NCI-H146 treated with DMSO at 0.1 percent for 48 hours (cell line): ENCODE results near the gene LRP10.
"Not testable (repeated sequence)": the region's sequence is repeated elsewhere in the genome, so short reads cannot be mapped to it uniquely, and the experiment has no call there.

Source experiments
- DNase-seq: peaks from one replicate; lab custom pipeline; 2025; ENCODE audit not compliant: unreplicated experiment; lab: John Stamatoyannopoulos, UW

Gene LRP10

DNA sequence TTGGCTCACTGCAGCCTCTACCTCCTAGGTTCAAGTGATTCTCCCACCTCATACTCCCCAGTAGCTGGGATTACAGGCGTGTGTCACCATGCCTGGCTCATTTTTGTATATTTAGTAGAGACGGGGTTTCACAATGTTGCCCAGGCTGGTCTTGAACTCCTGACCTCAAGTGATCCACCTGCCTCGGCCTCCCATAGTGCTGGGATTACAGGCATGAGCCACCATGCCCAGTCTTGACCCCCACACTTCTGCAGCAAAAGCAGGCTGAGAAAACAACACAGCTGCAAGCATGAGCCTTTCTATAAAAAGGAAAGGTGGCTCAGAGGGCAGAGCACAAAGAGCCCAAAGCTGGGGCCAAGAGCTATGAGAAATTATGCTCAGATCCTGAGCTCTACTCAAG lies 11.2 kb upstream of the LRP10 start:
- DNase-seq, result not testable (repeated sequence)

DNA sequence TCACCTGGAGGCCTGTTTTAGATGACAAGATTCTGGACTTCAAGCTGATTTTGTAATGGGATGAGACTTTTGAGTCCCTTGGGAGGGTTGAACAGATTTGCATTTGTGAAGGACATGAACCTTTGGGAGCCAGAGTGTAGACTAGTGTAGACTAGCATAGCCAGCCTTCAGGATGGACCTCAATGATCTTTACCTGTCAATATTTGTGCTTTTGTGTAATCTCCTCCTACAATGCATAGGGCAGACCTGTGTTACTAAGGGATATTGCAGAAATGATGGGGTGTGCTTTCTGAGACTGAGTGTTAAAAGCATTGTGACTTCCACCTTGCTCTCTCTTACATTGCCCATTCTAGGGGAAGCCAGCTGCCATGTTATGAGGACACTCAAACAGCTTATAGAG lies 9.9 kb upstream of the LRP10 start:
- DNase-seq, result no peak

DNA sequence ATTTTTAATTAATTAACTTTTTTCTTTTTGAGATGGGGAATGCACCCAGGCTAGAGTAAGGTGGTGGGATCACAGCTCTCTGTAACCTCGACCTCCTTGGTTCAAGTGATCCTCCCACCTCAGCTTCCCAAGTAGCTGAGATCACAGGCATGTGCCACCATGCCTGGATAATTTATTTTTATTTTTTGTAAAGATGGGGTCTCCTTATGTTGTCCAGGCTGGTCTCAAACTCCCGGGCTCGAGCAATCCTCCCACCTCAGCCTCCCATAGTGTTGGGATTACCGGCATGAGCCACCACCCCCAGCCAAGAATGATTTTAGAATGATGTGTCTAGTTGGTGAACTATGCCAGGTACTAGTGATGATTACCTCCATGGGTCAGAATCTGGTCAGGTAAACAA lies 6.6 kb upstream of the LRP10 start:
- no peak for DNase-seq

DNA sequence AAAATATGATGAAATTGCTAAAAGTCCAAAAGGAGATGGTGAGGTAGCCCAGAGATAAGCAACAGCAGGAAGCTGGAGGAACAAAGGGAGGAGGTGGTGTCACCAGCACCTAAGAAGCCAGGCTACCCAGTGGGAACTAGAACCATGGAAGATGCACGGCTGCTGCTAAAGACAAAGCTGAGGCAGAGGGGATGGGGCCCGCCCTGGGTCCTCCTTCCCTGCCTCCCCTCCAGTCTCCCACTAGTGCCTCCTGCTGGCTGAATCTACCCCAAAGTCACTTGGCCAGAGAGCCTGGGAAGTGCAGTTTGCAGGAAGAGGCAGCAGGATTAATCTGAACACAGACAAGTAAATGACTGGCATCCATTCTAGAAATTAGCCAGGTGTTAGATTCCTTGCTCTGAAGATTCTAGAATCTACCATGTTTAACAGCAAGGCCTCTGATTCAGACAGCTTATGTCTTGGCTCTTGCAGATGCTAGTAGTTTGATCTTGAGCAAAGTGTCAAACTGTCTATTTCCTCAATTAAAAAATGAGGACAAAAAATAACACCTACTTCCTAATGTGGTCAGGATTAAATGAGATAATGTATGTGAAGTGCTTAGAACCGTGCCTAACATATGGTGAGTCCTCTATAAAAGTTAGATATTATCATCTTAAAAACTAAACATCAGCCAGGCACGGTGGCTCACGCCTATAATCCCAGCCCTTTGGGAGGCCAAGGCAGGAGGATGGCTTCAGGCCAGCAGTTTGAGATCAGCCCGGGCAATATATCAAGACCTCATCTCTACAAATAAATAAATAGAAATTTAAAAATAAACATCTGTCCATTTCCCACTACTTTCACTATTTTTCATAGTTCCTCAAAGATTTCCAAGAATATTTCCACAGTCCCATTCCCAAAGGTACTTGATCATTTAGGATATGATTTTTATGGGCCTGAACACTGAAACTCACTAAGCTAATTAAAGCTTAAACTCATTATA lies 5.8 kb upstream of the LRP10 start:
- DNase-seq, result peak; percentile 23

DNA sequence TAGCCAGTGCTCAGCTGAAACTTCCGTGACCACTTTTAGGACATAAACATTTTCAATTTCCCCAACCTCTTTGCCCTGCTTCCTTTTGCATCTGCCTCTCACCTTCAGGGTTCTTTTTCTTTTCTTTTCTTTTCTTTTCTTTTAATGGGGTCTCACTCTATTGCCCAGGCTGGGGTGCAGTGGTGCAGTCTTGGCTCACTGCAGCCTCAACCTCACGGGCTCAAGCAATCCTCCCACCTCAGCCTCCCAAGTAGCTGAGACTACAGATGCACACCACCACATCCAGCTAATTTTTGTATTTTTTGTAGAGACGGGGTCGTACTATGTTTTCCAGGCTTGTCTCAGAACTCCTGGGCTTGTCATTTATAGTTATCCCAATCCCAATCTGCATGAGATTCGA lies 4.7 kb upstream of the LRP10 start:
- no peak for DNase-seq

DNA sequence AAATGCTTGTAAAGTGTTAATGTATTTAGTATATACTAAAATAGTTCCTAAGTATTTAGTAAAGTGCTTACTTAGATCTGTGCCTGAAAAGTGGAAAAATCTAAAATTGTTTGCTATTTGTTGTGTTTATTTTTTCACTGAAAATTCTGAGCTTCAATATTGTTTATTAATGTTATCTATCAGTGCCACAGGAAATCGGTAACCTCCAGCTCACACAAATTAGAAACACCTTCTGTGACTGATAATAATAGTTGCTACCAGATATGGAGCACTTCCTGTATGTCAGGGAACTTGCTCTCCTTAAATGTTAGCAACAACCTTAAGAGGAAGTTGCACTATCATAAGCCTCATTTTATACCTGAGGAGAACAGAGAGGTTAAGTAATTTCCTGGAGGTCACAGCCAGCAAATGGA lies 723 bp upstream of the LRP10 start:
- no peak for DNase-seq

DNA sequence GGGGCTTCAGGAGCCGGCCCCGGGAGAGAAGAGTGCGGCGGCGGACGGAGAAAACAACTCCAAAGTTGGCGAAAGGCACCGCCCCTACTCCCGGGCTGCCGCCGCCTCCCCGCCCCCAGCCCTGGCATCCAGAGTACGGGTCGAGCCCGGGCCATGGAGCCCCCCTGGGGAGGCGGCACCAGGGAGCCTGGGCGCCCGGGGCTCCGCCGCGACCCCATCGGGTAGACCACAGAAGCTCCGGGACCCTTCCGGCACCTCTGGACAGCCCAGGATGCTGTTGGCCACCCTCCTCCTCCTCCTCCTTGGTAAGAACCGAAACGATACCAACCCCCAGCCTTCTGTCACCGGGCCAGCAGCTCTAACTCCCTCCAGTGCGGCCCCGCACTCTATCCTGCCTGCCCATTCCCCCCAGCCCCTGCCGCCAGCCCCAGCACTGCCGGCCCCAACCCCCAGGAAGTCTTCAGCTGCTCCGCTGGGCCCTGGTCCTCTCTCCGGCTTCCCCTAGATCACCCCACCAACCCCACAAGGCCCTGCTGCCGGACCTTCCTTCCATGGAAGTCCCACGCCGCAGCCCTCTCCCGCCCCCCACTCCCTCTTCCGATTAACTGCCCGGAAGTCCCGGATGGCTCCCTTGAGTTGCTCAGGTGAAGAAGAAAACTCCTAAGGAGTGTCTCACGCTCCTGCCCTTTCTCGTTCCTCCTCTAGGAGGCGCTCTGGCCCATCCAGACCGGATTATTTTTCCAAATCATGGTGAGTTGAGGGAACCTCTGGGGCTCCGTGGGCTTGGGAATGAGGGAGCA lies 693 bp downstream of the LRP10 start:
- DNase-seq, result peak; percentile 60

DNA sequence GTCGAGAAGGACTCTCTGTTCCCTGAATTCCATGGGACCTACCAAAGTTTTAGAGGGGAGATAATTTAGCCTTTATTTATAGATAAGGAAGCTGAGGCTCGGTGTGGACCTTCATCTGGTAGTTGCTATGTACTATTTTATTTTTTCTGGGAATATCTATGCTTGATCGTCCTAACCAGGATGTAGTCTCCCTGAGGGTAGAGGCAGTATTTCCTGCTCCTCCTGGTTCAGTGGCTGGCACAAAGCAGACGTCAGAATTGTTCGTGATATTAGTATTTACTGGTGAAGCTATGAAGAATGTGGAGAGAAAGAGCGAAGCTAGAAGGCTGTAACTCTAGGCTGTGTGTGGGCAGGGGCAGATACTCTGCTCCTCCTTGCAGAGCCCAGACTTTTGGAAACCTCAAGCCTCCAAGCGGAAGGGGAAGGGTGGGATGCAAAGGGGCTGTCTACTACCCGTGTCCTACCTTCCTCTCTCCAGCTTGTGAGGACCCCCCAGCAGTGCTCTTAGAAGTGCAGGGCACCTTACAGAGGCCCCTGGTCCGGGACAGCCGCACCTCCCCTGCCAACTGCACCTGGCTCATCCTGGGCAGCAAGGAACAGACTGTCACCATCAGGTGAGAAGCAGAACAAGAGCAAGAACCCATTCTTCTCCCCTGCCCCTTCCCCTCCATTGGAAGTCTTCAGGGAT lies 1.4 kb downstream of the LRP10 start:
- DNase-seq, result no peak

DNA sequence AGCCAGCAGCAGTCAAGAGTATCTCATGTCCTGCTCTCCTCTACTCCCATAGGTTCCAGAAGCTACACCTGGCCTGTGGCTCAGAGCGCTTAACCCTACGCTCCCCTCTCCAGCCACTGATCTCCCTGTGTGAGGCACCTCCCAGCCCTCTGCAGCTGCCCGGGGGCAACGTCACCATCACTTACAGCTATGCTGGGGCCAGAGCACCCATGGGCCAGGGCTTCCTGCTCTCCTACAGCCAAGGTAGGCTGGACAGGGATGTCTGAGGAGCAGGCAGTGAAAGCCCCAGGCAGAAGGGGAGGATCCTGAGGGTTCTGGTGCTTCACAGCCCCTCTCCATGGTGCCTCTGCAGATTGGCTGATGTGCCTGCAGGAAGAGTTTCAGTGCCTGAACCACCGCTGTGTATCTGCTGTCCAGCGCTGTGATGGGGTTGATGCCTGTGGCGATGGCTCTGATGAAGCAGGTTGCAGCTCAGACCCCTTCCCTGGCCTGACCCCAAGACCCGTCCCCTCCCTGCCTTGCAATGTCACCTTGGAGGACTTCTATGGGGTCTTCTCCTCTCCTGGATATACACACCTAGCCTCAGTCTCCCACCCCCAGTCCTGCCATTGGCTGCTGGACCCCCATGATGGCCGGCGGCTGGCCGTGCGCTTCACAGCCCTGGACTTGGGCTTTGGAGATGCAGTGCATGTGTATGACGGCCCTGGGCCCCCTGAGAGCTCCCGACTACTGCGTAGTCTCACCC lies 3.6 kb downstream of the LRP10 start:
- DNase-seq, result no peak

DNA sequence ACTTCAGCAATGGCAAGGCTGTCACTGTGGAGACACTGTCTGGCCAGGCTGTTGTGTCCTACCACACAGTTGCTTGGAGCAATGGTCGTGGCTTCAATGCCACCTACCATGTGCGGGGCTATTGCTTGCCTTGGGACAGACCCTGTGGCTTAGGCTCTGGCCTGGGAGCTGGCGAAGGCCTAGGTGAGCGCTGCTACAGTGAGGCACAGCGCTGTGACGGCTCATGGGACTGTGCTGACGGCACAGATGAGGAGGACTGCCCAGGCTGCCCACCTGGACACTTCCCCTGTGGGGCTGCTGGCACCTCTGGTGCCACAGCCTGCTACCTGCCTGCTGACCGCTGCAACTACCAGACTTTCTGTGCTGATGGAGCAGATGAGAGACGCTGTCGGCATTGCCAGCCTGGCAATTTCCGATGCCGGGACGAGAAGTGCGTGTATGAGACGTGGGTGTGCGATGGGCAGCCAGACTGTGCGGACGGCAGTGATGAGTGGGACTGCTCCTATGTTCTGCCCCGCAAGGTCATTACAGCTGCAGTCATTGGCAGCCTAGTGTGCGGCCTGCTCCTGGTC lies 4.3 kb downstream of the LRP10 start:
- no peak for DNase-seq

DNA sequence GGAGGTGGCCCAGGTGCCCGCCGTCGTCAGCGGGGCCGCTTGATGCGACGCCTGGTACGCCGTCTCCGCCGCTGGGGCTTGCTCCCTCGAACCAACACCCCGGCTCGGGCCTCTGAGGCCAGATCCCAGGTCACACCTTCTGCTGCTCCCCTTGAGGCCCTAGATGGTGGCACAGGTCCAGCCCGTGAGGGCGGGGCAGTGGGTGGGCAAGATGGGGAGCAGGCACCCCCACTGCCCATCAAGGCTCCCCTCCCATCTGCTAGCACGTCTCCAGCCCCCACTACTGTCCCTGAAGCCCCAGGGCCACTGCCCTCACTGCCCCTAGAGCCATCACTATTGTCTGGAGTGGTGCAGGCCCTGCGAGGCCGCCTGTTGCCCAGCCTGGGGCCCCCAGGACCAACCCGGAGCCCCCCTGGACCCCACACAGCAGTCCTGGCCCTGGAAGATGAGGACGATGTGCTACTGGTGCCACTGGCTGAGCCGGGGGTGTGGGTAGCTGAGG lies 5.5 kb downstream of the LRP10 start:
- DNase-seq, result no peak

DNA sequence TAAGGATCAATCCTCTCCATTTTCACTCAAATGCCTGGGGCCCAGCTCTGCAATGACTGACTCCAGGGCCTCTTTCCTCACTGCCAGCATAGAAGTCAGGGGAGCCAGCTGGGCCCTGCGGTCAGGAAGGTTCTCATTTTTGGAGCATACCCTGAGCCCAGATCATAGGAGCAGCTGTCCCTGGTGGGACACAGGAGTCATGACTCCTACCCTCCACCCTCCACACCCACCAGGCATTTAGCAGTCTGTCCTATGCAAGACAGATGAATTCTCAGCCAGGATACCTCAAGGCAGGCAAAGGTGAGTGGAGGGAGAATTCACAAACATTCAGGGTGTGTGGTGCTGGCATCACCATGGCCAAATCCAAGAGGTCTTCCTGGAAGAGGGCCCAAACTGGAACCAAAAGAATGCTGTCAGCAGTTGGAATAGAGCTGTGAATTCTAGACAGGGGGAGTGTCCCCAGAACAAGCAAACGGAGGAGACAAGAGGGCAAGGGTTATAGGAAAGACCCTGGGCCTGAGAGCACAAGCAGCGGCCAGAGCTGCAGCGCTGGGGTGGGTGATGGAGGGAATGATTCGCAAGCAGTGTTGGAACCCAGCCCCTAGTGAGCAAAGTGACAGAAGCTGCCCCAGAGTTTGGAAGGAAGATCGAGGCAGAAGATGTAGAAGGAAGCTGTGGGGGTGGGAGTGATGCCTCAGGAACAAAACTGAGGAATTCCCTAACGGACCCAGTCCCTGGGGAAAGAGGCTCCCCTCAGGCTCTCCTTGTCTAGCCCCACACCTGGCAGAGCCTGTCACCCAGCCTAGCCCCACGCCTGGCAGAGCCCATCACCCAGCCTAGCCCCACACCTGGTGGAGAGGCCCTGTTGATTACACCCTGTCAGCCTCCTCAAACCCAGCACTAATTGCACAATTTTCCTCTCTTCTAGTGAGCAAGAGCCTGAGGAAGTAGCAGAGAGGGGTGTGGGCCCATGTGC lies 7.0 kb downstream of the LRP10 start:
- no peak for DNase-seq

DNA sequence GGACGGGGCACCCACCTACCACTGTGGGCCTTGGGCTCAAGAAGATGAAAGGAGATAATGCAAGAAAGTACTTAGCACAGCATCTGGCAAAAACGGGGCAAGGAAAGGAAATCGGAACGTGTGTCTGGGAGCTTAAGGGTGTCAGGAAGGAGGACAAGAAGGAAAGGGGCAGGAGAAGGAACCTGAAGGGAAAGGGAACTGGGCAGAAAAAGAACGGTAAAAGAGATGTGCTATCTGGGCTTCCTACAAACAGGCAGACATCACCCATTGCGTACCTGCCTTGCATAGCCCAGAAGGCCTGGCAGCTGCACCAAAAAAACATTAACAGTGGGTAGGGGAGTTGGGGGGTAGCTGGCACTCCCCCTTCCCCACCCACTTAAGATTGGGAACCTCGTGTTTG lies 10.5 kb downstream of the LRP10 start:
- no peak for DNase-seq

DNA sequence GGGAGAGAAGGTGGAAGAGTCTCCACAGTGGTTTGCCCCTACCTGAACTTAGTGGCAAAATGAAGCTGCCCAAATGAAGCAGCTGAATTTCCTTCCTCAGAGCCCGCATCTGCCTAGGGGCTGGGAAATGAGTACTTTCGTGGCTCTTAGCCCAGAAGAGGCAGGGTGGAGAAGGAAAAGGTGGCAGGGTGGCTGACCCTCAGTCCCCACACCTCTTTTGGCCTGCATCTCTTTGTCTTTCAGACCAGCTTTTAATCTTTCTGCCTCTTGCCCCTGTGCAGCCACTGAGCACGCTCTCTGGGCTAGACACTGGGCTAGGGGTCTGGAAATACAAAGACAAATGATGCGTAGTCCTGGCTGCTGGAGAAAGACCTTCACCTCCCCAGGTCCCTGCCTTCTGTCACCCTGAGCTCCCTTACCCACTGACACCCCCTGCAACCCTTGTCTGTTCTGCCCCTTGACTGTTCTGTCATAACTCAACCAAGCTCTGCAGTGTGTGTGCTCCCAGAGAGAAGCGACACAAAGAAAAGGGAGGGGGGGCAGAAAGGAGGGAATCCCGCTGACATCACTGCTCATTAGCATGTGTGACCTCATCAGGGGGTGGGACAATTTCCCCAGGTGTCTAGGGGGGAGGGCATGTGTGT lies 11.1 kb downstream of the LRP10 start:
- DNase-seq, result peak; percentile 52

DNA sequence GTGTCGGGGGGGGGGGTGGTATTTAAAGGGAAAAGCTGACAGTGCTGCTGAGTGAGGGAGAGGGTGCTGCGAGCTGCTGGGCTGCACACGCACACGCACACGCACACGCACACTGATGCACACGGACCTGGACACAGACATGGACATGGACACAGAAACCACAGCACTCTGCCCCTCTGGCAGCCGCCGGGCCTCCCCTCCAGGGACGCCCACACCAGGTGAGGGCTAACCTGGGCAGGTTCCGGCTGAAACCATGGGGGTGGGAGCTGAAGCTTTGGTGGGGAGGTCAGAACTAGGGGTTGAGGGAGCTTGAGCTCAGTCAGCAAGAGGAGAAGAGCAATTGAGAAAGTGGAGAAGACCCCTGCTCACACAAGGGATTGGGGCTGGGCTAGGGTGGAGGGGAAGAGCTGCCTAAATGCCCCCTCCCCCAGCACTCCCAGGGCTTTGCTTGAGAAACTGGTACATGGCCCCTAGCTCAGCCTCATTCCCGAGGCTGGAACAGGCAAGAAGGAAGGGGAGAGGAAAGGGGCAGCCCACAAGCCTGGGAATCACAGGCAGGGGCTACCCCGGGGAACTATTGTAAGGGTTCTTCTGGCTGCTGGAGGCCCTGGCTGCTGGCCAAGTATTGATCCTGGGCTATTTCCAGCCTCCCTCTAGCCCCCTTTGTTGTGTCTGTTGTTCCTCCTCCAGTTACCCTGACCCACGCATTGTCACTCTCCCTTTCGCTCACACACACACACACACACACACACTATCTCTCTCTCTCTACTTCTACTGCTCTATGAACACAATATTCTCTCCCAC lies 11.8 kb downstream of the LRP10 start, which contains the start of gene REM2:
Gene REM2, plus strand, starts transcription at position 50 of the 804 bp plus-strand sequence. Its CDS starts 66 bp downstream, at position 116.
- peak; percentile 83 for DNase-seq

DNA sequence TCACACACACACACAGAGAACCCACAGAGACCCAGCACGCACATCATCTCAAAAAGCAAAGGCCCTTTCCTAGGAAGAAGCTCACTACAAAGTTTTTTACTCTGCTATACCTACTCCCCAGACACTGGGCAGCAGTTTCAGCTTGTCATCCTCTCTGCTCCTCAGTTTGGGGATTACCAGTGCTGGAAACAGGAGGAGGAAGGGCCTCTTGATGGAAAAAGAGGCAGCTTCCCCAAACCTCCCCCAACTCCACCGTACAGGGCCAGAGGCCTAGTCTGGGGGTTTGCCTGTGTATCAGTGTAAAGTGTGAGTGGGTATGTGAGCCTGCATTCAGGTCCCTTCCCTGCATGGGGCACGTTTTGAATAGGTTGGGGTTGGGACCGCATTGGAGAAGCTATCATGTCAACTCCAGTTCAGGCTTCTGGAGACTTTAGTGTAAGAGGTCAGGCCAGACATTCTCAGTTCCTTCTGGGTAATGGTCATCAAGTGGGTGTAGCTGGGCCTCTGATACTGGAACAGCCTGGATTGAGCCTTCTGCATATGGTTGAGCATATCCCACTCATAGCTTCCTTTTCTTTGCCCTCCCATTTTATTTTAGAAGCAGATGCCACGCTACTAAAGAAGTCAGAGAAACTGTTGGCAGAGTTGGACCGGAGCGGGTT lies 12.7 kb downstream of the LRP10 start:
- DNase-seq, result no peak
